ENCODE results near the gene ROPN1.
A peak's percentile ranks its signal among the peaks of the same experiment; 100 is the strongest.
"Not testable (repeated sequence)": the region's sequence is repeated elsewhere in the genome, so short reads cannot be mapped to it uniquely, and the experiment has no call there.

The ROPN1 gene

DNA sequence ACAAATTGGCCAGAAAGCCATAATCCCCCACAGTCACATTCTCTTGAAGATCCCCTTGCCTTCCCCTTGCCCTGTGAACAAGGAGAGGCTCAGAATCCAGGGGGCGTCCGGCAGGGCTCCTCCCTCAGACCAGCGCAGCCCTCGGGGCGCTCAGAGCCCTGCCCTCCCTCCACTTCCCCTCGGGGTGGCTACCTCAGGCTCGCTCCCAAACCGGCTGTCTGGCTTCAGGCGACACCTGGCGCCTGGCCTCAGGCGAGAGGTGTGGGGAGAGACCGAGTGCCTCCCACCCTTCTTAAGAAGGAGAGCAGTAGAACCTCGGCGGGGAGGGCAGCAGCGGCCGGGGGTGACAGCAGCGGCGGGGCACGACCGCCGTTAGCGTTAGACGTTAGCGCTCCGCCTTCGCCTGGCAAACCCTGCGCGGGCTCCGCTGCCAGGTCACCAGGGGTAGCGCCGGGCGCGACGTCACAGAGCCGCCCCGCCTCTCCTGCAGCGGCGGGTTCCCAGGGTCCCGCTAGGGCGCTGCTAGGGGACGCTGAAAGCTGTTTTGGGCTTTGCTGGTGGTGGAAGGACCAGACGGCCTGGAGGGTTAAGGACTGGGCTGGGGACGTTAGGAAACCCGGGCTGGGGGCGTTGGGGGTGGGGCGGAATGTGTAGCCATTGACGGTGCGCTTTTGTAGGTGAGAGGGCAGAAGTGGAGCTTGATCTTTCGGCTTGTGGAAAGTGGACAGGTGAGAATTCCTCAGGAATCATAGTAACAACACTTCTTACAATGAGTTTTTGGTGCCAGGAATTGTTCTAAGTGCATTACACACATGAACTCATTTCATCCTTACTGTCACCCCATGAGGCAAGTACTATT is at the start of gene ROPN1:
Gene ROPN1, minus strand, starts transcription at position 395 of the 859 bp plus-strand sequence. CDS start 11,643 bp downstream, outside the sequence.
- DNase-seq, result not testable (repeated sequence)

DNA sequence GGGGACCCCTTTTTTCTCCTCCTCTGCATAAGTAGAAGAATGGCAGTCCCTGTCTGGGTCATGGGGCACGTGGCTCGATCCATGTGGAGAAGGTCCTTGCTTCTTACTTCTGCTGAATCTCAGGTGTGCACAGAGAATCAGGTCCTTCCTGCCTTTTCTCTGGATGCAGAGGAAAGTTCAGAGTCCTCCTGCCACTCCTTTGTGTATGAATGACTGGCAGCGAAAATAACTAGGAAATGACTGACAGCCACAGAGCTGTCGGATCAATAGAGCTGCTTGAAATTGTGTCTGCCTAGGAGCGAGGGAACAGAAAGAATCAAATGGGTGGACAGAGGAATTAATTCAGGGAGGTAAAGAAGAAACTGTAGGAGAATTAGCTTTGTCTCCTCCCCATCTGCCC is 49.6 kb upstream of the ROPN1 start:
- DNase-seq, result no peak

DNA sequence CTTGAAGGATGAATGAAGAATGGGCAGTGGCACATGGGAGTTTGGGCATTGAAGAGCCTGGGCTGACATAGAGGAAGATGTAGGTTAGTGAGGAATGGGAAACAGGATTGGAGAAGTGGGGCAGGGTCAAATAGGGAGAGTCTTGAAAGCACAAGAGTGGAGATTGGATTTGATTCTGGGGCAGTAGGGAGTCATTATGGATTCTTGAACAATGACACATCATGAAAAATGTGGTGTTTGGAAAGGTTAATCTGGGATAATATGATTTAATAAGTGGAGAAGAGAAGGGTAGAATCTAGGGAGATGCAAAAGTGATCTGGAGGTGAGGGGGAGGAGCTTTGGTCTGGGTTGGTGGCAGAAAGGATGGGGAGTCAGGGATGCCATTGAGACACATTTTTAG is 45.4 kb upstream of the ROPN1 start:
- no peak for DNase-seq

DNA sequence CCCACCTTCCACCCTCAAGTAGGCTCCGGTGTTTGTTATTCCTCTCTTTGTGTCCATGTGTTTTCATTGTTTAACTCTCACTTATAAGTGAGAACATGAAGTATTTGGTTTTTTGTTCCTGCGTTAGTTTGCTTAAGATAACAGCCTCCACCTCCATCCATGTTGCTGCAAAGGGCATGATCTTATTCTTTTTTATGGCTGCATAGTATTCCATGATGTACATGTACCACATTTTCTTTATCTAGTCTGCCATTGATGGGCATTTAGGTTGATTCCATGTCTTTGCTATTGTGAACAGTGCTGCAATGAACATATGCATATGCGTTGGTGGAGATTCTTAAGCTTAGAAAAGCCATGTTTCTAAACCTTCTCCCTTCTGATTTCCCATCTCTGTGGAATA is 44.3 kb upstream of the ROPN1 start:
- DNase-seq, result not testable (repeated sequence)

DNA sequence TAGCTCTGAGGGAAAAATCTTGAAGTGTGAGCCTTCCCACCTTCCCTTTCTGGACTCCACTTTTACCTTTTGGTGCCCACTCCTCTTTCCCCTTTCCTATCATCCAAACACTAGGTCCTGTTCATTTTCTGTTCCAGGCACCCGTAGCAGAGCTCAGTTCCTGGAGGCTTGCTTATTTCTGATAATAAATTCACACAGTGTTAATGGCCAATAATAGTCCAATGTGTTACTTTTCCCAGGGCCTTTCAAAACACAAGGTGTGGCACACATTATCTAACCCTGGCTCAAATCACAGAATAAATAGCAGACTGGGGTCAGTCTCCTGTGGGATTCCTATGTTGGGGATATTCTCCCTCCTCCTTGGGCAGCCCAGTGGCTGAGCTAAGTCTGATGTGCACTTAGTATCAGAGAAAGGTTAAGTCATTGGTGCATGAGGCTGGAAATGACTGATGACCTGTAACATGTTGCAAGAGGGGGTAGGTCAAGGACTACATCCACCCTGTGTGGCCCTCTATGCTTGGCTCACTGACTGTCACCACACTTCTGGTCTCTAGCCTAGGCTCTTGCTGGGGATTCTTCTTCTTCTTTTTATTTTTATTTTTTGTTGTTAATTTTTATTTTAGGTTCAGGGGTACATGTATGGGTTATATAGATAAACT is 43.7 kb upstream of the ROPN1 start:
- no peak for DNase-seq

GRCh38 chr3:124034844-124035152 is 42.9 kb upstream of the ROPN1 start:
- DNase-seq, result no peak

GRCh38 chr3:124034016-124034843 is 42.3 kb upstream of the ROPN1 start:
- DNase-seq, result peak in 1 of 2 experiments; percentile 34

DNA sequence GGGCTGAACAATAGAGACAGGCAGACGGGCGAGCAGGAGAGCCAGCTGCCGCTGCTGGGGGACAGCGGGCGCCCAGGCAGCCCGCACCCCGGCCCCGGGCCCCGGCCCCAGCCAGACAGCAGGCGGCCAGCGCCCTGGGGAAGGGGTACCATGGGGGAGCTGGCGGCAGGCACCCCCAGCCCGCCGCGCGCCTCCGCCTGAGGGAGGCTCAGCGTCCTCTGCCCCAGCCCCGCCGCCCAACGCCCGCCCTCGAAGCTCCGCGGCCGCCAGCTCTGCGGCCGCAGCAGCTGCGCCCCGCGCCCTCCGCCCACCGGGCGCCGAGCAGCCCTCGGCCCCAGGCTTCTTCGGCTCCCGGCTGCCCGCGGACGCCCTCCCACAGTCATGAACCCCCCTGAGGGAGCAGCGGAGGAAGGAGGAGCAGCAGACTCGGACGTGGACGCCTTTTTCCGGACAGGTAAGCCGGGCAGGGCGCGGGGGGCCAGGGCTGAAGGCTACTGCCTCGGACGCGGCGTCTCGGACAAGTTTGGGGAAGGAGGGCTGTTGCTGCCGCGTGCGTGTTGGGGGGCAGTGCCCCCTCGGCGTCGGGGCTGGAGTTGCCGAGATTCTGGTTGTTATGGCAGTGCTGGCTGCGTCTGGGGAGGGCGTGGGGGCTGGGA is 41.6 kb upstream of the ROPN1 start, which contains the start of gene KALRN:
Gene KALRN, plus strand, starts transcription at position 10 of the 656 bp plus-strand sequence.
- peak in 1 of 2 experiments; percentile 32 for DNase-seq

GRCh38 chr3:124032881-124033359 is 41.0 kb upstream of the ROPN1 start:
- DNase-seq, result peak; percentile 78 to 80

DNA sequence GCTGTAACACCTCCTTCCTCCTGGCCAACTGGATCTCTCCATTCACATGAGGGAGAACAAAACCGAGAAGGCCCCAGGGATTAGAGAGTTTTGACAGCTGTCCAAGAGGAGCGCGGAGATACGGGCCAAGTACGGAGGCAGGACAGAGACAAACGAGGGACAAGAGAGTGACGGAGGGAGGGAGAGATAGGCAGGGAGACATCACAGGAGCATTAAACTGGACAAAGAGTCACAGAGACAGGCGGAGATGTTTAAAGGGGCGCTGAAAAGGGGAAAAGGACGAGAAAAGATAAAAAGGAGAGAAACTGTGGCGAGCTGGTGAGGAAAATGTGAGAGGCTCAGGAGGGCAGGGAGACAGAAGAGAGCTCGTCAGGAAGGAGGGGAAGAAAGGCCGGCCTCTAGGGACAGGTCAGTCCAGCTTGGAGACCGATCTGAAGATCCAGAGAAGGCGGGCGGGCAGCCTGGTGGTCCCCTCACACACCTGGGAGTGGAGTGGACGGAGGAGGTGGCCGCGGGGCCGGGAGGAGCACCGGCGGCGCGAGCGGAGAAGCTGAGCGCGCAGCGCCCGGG is 40.5 kb upstream of the ROPN1 start:
- peak; percentile 70 to 85 for DNase-seq

DNA sequence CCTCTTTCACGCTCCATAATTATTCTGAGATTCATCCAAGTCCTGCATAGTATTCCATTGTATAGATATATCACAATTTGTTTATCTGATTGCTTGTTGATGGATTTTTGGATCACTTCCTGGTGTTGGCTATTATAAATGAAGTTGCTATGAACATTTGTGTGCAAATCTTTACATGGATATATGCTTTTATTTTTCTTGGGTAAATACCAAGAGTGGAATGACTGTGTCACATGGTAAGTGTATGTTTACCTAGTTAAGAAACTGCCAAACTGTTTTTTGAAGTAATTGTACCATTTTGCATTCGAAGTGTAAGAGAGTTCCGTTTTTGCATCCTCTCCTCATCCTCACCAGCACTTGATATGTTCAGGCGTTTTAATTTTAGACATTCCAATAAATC is 34.6 kb upstream of the ROPN1 start:
- no peak for DNase-seq

DNA sequence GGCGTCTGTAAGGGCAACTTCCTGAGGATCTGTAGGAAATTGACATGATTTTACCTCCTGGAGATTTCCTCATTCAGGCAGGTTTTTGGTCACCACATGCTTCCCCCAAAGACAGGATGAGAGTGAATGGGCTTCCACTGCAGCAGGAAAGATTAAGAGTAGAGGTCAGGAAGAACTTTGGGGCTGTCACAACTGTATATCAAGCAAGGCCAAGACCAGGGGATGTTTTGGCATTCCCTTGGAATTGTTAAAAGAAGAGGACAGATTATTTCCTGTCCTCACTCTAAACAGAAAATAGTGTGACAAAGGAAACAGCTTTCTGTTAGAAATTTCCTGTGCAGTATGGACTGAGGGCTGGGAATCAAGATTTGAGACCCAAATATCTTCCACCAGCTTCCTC is 31.6 kb upstream of the ROPN1 start:
- DNase-seq, result not testable (repeated sequence)

- no peak for DNase-seq
Measured at GRCh38 chr3:124019291-124019690, 27.4 kb upstream of the ROPN1 start.

DNA sequence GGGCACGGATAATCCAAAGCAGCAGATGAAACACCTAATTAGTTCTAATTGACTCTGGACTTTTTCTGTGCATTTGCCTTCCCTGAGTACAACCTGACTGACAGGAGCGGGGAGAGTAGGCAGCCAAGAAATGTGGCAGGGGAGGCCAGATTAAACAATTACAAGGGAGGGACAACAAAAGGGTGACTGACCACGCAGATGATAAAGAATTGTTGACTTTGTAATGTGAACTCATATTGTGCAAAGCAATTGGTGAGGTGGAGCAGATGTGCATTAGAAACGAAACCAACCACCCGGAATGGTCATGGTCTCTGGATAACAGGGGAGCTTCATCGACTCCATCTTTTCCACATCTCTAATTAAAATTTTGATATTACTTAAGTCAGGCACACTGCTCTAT is 25.6 kb upstream of the ROPN1 start:
- not testable (repeated sequence) for DNase-seq

GRCh38 chr3:124016483-124016882 is 24.6 kb upstream of the ROPN1 start:
- DNase-seq, result peak in 1 of 2 experiments; percentile 65

GRCh38 chr3:124014366-124014942 is 22.5 kb upstream of the ROPN1 start:
- DNase-seq, result no peak

DNA sequence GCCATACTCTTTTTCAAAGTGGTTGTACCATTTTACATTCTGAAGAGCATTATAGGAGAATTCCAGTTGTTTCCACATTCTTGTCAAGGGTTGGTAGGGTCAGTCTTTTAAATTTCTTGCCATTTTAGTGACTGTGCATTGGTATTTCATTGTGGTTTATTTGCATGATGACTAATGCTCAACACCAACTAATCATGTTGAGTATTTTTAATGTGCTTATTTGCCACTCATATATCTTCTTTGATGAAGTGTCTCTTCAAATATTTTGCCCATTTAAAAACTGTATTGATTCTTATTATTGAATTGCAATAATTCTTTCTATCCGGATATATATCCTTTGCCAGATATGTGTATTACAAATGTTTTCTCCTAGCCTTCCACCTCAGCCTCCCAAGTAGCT is 16.4 kb upstream of the ROPN1 start:
- not testable (repeated sequence) for DNase-seq

DNA sequence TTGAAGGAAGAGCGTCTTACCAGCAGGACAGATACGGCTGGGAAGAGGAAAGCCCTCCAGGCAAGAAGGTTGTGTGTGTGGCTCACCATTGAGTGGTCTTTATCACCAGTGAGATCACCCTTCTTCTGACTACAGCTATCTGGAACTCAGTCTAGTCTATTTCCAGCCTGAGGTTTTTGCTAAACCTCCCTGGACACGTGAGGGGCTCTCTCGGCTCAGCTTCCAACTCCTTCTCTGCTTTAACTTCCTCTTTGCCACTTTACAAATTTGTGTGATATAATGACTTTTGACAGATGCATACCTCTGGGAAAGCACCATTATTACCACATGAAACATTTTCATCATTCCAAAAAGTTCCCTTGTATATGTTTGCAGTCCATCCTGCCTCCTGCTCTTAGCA is 15.3 kb upstream of the ROPN1 start:
- no peak for DNase-seq

- not testable (repeated sequence) for DNase-seq
Measured at GRCh38 chr3:124002405-124003079, 10.6 kb upstream of the ROPN1 start.

- DNase-seq, result not testable (repeated sequence)
Measured at GRCh38 chr3:124001366-124001765, 9.4 kb upstream of the ROPN1 start.

GRCh38 chr3:123997543-123997942 is 5.6 kb upstream of the ROPN1 start:
- no peak for DNase-seq
